ENCODE data around the gene SUGCT. TPM values are rescaled to one million over a fixed set of nuclear protein-coding genes. Genes with fewer than 3 reads are reported as not detected.

SUGCT gene
- total RNA-seq, 2 donors from 2014 or later: 3.3 to 15.2 TPM

DNA sequence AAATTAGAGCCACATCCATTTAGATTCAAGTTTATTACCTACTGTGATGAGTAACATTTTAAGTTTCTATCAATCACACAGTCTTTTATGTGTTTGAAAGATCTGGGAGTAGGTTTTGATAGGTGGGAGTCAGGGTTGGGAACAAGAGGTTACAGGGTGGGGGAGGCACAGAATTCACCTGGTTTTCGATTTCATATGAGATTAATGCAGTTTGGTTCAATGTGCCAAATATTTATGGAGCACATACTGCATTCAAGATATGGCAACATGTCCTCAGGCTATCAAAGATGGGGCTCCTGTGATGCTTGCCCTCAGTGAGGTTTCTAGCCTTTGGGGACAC, 564.1 kb downstream of the SUGCT start:
- Histone ChIP-seq H3K27ac (no peak overlapping the region), H3K4me3 (no peak overlapping the region), H3K4me1 (ENCODE audit: control insufficient read depth in 1 of 2, low read depth in 2 of 2) (peaks cover 16 to 36% of the 10 kb centered on the region in 2 donors), H3K27me3 (replicated peaks; ENCODE audit: insufficient read depth) (no peaks in the 10 kb centered on the region), H3K9me3 (no peaks in the 10 kb centered on the region), H3K36me3 (no peaks in the 10 kb centered on the region)
- TF ChIP-seq CTCF (IDR thresholded peaks at IDR 0.05): no peak
- ATAC-seq (ENCODE audit: insufficient number of reproducible peaks, low FRiP score, low read depth): no peak
- no peak for DNase-seq (ENCODE audit: low spot score)

GRCh38 chr7:40700653-40701421, 566.0 kb downstream of the SUGCT start:
- DNase-seq (ENCODE audit: low spot score): no peak

GRCh38 chr7:40701836-40702551, 567.2 kb downstream of the SUGCT start:
- no peaks in the 10 kb centered on the region for H3K36me3 ChIP-seq
- ATAC-seq (ENCODE audit: insufficient number of reproducible peaks, low FRiP score, low read depth): no peak
- H3K27ac ChIP-seq: peak overlapping the region; percentile 46 to 64
- no peaks in the 10 kb centered on the region for H3K9me3 ChIP-seq
- DNase-seq (ENCODE audit: low spot score): no peak
- TF ChIP-seq CTCF (IDR thresholded peaks at IDR 0.05): no peak
- H3K27me3 ChIP-seq (replicated peaks; ENCODE audit: insufficient read depth): no peaks in the 10 kb centered on the region
- no peak overlapping the region for H3K4me3 ChIP-seq
- H3K4me1 ChIP-seq (ENCODE audit: control insufficient read depth in 1 of 2, low read depth in 2 of 2): peaks cover 10 to 27% of the 10 kb centered on the region in 2 donors

More at GRCh38 chr7:40700653-40701421, 566.0 kb downstream of the SUGCT start:
- Histone ChIP-seq H3K4me3 (peak overlapping the region; percentile 8), H3K4me1 (ENCODE audit: control insufficient read depth in 1 of 2, low read depth in 2 of 2) (peaks cover 10 to 27% of the 10 kb centered on the region in 2 donors), H3K9me3 (no peaks in the 10 kb centered on the region), H3K27me3 (replicated peaks; ENCODE audit: insufficient read depth) (no peaks in the 10 kb centered on the region), H3K27ac (peak overlapping the region; percentile 46 to 64), H3K36me3 (no peaks in the 10 kb centered on the region)
- TF ChIP-seq CTCF (IDR thresholded peaks at IDR 0.05): no peak
- ATAC-seq (ENCODE audit: insufficient number of reproducible peaks, low FRiP score, low read depth): no peak

- TF ChIP-seq CTCF (IDR thresholded peaks at IDR 0.05): no peak
- H3K9me3 ChIP-seq: no peaks in the 10 kb centered on the region
- ATAC-seq (ENCODE audit: insufficient number of reproducible peaks, low FRiP score, low read depth): no peak
- H3K27me3 ChIP-seq (replicated peaks; ENCODE audit: insufficient read depth): no peaks in the 10 kb centered on the region
- H3K4me3 ChIP-seq: no peak overlapping the region
- H3K27ac ChIP-seq: no peak overlapping the region
- no peak for DNase-seq (ENCODE audit: low spot score)
- H3K4me1 ChIP-seq (ENCODE audit: control insufficient read depth in 1 of 2, low read depth in 2 of 2): peaks cover 10 to 21% of the 10 kb centered on the region in 2 donors
- no peaks in the 10 kb centered on the region for H3K36me3 ChIP-seq
Observed at GRCh38 chr7:40704172-40704571, 569.4 kb downstream of the SUGCT start.

GRCh38 chr7:40706829-40707228, 572.0 kb downstream of the SUGCT start:
- Histone ChIP-seq H3K9me3 (no peaks in the 10 kb centered on the region), H3K27me3 (replicated peaks; ENCODE audit: insufficient read depth) (no peaks in the 10 kb centered on the region), H3K4me3 (no peak overlapping the region), H3K27ac (no peak overlapping the region), H3K36me3 (no peaks in the 10 kb centered on the region), H3K4me1 (ENCODE audit: control insufficient read depth in 1 of 2, low read depth in 2 of 2) (peaks cover 4 to 8% of the 10 kb centered on the region in 2 donors)
- ATAC-seq (ENCODE audit: insufficient number of reproducible peaks, low FRiP score, low read depth): no peak
- TF ChIP-seq CTCF (IDR thresholded peaks at IDR 0.05): no peak
- DNase-seq (ENCODE audit: low spot score): no peak

Data from thoracic aorta (tissue), 2 donors.